Kidney (tissue), 14 donors: Measurements from ENCODE around the gene ATL1. TPM values are rescaled to one million over a fixed set of nuclear protein-coding genes. Genes with fewer than 3 reads are reported as not detected.

Source experiments
- DNase-seq, 5 donors: peaks; one replicate each; pipeline ENCODE4 v3.0.0-alpha.2; 2013 to 2020
- FAIRE-seq: peaks from 2 replicates; lab custom pipeline; 2012; peaks lifted over from hg19 to GRCh38; lab: Jason Lieb, UNC
- H3K27ac ChIP-seq, 2 donors: one replicate each; pipeline ENCODE4 v1.7.0; 2013; ENCODE audit warnings: low read depth in 2 of 2, low read length in 2 of 2, inconsistent platforms in 1 of 2
- H3K27me3 ChIP-seq: one replicate; pipeline ENCODE4 v1.7.1; 2013; ENCODE audit warnings: low read length, inconsistent platforms; ENCODE audit not compliant: control insufficient read depth, insufficient read depth
- H3K36me3 ChIP-seq, 3 donors: one replicate each; pipeline versions ENCODE4 v1.7.0 to v1.7.1; 2013; ENCODE audit warnings: low read length in 3 of 3, control low read depth in 1 of 3, inconsistent platforms in 1 of 3; ENCODE audit not compliant: insufficient read depth in 3 of 3, control insufficient read depth in 2 of 3
- H3K4me1 ChIP-seq, 3 donors: one replicate each; pipeline versions ENCODE4 v1.7.0 to v1.7.1; 2013; ENCODE audit warnings: low read length in 3 of 3, inconsistent platforms in 1 of 3, low read depth in 1 of 3; ENCODE audit not compliant: control insufficient read depth in 2 of 3, insufficient read depth in 2 of 3
- H3K4me3 ChIP-seq, 3 donors: one replicate each; pipeline versions ENCODE4 v1.7.0 to v1.8.1; 2013; ENCODE audit warnings: low read length in 3 of 3, control low read depth in 1 of 3, inconsistent platforms in 1 of 3
- H3K9ac ChIP-seq, 3 donors: one replicate each; pipeline versions ENCODE4 v1.7.0 to v1.7.1; 2013; ENCODE audit warnings: low read length in 3 of 3, control low read depth in 1 of 3, inconsistent platforms in 1 of 3
- H3K9me3 ChIP-seq, 3 donors: one replicate each; pipeline versions ENCODE4 v1.7.0 to v1.7.1; 2013; ENCODE audit warnings: low read length in 3 of 3, control low read depth in 1 of 3, inconsistent platforms in 1 of 3; ENCODE audit not compliant: control insufficient read depth in 2 of 3, insufficient read depth in 1 of 3
- CTCF ChIP-seq: IDR thresholded peaks from 3 replicates; pipeline ENCODE4 v1.5.1; 2012; ENCODE audit warnings: mild to moderate bottlenecking, moderate library complexity, borderline replicate concordance; ENCODE audit not compliant: insufficient read depth; ENCODE audit errors: extremely low read depth
- intact Hi-C: fragments of 100-400 bp; cut with DNase I; formaldehyde crosslinking; loops from one replicate; pipeline ENCODE4 v1.11.1; 2022
- polyA plus RNA-seq: library from polyadenylated mRNA; stranded (reverse); fragments of 350-450 nt; fragmentation: Illumina TruSeq; extraction: RNeasy Lipid Tissue Mini Kit (QIAGEN cat#74804); gene quantifications from one replicate; pipeline ENCODE4 v1.2.3, GENCODE V29; 2014; ENCODE audit warnings: low read depth, low replicate concordance; ENCODE audit not compliant: insufficient read depth
- total RNA-seq: library from RNA; stranded (reverse); fragmentation: NEBNext Ultra II Directional; extraction: Animal tissue kit (Norgen Biotek cat#: 25700); gene quantifications from one replicate; pipeline ENCODE4 v1.2.1, GENCODE V29; 2021
- donor health status: control.
- donor health status: control.
- donor health status: control.
- donor health status: control.
- donor health status: control.
- donor health status: DM: yes; HTN: yes; CAD: no.
- donor health status: Normal renal cell carcinoma (clear cell type).

ATL1 gene
- total and polyA plus RNA-seq, 2 donors from 2014 or later, result 4.0 to 5.9 TPM

GRCh38 chr14:50523271-50524041 is 36.5 kb upstream of the ATL1 start:
- DNase-seq (no peak), FAIRE-seq (no peak)
- intact Hi-C loops, result no loop called here
- Histone ChIP-seq H3K9me3 (no peaks in the 10 kb centered on the region), H3K4me3 (no peak overlapping the region), H3K27me3 (no peaks in the 10 kb centered on the region), H3K4me1 (peaks cover 0 to 6% (median 6%) of the 10 kb centered on the region in 3 donors), H3K9ac (no peak overlapping the region), H3K27ac (no peak overlapping the region), H3K36me3 (no peaks in the 10 kb centered on the region)
- TF ChIP-seq CTCF, result no peak

- Histone ChIP-seq H3K4me1 (peaks cover 0 to 6% (median 6%) of the 10 kb centered on the region in 3 donors), H3K27me3 (no peaks in the 10 kb centered on the region), H3K27ac (no peak overlapping the region), H3K9me3 (no peaks in the 10 kb centered on the region), H3K9ac (no peak overlapping the region), H3K4me3 (no peak overlapping the region), H3K36me3 (no peaks in the 10 kb centered on the region)
- no peak for DNase-seq
- TF ChIP-seq CTCF, result no peak
- intact Hi-C loops, result no loop called here
- FAIRE-seq, result no peak
These were observed 35.9 kb upstream of the ATL1 start for GRCh38 chr14:50524060-50524459.

DNA sequence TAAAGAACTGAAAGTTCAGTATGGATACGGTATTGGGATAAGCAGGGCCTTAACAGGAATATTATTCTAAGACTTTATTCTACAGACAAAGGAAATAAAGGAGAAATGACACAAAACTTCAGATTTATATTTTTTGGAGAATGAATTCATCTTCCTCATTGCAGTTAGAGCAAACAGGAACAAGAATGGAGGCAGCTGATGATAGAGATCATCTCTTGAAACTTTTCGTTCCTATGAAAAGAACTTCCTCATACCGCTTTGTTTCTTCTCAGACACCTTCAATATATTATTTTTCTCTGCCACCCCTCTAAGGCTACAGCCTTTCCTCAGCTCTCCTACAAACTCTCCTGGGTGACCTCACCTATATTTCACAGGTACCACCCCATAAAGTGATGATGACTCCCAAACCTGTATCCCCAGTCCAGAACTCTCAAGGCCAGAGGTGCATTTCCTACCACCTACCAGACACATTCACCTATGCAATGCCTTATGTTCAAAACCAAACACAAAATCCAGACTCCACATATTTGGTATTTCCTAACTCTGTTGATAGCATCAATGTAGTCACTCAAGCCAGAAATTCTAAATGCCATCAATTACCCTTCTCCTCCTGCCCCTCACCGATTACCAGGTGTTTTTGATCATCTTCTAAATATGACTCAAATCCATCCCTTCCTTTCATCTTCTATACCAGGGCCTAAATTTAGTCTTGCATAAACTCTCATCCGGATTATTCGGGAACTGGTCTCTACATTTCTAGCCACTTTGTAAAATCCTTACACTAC is 35.0 kb upstream of the ATL1 start:
- no peaks in the 10 kb centered on the region for H3K36me3 ChIP-seq
- TF ChIP-seq CTCF, result no peak
- no peak for FAIRE-seq
- H3K4me1 ChIP-seq, result peaks cover 0 to 10% (median 6%) of the 10 kb centered on the region in 3 donors
- DNase-seq, result no peak
- intact Hi-C loops, result no loop called here
- H3K4me3 ChIP-seq, result no peak overlapping the region
- H3K27me3 ChIP-seq, result no peaks in the 10 kb centered on the region
- H3K27ac ChIP-seq, result no peak overlapping the region
- H3K9me3 ChIP-seq, result no peaks in the 10 kb centered on the region
- H3K9ac ChIP-seq, result no peak overlapping the region
